Fibroblast of villous mesenchyme (primary cell): Measurements from ENCODE around the gene PPP6R2. TPM values are rescaled to one million over a fixed set of nuclear protein-coding genes. Genes with fewer than 3 reads are reported as not detected.
A peak's percentile ranks its signal among the peaks of the same experiment; 100 is the strongest.

Source experiments
- DNase-seq: peaks from one replicate; pipeline ENCODE4 v3.0.0-alpha.2; 2010; ENCODE audit warnings: low read depth
- H3K4me3 ChIP-seq: 2 replicates; pipeline ENCODE4 v1.5.1; 2011; ENCODE audit warnings: low read depth, mild to moderate bottlenecking, low read length
- total RNA-seq: library from RNA; depleted of rRNA; stranded (reverse); fragments of >200 nt; gene quantifications from 2 replicates; pipeline ENCODE4 v1.2.3, GENCODE V29; 2012
- TF ChIP-seq, protein P1 (sequence below): IDR thresholded peaks from 2 replicates; pipeline ENCODE4 v1.5.1; 2012; ENCODE audit warnings: low read depth, mild to moderate bottlenecking, low read length; ENCODE audit not compliant: insufficient read depth

Gene PPP6R2
- total RNA-seq, 1 donor = 54.0 TPM

GRCh38 chr22:50481045-50481439 is 137.9 kb downstream of the PPP6R2 start:
- TF ChIP-seq, protein P1, sequence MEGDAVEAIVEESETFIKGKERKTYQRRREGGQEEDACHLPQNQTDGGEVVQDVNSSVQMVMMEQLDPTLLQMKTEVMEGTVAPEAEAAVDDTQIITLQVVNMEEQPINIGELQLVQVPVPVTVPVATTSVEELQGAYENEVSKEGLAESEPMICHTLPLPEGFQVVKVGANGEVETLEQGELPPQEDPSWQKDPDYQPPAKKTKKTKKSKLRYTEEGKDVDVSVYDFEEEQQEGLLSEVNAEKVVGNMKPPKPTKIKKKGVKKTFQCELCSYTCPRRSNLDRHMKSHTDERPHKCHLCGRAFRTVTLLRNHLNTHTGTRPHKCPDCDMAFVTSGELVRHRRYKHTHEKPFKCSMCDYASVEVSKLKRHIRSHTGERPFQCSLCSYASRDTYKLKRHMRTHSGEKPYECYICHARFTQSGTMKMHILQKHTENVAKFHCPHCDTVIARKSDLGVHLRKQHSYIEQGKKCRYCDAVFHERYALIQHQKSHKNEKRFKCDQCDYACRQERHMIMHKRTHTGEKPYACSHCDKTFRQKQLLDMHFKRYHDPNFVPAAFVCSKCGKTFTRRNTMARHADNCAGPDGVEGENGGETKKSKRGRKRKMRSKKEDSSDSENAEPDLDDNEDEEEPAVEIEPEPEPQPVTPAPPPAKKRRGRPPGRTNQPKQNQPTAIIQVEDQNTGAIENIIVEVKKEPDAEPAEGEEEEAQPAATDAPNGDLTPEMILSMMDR = no peak
- H3K4me3 ChIP-seq = peak overlapping the region; percentile 81
- DNase-seq = no peak

DNA sequence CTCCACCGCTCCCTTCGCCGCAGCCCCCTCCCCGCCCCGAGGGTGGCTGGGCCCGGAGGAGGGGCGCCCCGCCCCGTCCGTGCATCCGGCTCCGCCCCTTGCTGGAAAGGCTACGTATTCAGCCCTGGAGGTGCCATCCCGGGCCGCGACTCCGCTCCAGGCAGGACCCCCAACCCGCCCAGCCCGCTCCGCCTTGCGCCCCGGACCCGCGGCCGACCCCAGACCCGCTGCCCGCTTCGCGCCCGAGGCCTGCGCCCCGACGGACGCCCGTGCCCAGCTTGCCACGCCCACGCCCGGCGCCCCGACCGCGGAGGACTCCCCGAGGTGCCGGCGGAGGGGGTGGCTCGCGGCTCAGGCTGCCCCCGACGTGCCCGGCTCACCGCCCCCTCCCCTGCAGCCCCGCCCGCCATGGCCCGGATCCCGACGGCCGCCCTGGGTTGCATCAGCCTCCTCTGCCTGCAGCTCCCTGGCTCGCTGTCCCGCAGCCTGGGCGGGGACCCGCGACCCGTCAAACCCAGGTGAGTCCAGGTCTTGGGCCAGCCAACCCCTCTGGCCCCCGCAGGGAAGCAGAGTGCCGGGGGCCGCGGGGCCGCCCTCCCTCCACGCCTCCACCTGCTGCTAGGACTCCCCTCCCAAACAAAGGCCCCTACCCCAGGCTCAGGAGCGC is 138.4 kb downstream of the PPP6R2 start, which contains the start of gene ADM2:
Gene ADM2, plus strand, starts transcription at position 104 of the 667 bp plus-strand sequence. Its CDS starts 305 bp downstream, at position 409.
- peak; percentile 25 for DNase-seq
- TF ChIP-seq, protein P1 = no peak
- H3K4me3 ChIP-seq = peak within 1 kb of the TSS; percentile 81

DNA sequence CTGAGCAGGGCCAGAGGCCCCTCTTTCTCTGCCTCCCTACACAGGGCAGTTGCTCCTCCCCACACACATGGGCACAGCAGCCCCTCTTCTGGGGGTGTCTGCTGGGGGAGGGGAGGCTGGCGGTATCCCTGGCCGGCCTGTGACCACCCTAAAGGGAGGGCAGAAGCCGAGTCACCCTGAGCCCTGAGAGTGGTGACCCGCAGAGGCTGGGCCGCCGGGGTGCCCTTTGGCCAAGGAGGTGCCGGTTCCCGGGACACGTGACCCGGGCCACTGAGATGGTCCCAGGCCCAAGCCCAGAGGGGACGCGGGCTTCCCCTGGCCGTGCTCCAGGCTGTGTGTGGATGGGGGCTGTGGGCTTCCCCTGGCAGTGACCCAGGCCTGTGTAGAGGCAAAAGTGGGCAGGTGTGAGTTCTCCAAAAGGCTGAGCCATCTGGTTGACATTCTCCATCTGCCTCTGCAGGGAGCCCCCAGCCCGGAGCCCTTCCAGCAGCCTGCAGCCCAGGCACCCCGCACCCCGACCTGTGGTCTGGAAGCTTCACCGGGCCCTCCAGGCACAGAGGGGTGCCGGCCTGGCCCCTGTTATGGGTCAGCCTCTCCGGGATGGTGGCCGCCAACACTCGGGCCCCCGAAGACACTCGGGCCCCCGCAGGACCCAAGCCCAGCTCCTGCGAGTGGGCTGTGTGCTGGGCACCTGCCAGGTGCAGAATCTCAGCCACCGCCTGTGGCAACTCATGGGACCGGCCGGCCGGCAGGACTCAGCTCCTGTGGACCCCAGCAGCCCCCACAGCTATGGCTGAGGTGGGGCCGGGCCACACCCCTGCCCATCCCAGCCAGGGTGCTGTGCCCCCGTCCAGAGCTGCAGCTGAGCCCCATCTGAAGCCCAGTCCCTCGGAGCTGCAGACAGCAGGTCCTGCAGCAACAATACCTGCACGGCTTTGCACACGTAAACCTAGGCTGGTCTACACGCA is 139.3 kb downstream of the PPP6R2 start:
- peak overlapping the region; percentile 81 for H3K4me3 ChIP-seq
- TF ChIP-seq, protein P1 = no peak
- no peak for DNase-seq

DNA sequence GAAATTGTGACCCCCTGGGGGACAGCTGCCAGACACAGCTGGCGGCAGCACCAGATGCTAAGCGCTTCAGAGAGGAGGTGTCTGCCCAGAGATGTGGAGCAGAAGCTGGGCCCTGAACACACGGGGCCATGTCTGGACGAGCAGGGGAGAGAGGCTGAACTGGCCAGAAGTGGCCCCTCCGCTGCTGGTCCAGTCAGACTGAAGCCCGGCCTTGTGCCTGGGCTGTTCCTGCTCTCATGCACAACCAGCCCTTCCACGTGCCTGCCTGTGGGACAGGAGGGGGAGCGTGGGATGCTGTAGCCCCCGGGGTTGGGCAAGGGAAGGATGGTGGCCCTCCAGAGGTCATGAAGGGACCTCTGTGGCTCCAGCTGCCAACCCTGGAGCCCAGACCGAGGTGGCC is 140.0 kb downstream of the PPP6R2 start:
- H3K4me3 ChIP-seq = peak overlapping the region; percentile 81
- TF ChIP-seq, protein P1 = no peak
- no peak for DNase-seq

GRCh38 chr22:50483556-50483955 is 140.4 kb downstream of the PPP6R2 start:
- TF ChIP-seq, protein P1 = no peak
- DNase-seq = no peak
- H3K4me3 ChIP-seq = no peak overlapping the region

DNA sequence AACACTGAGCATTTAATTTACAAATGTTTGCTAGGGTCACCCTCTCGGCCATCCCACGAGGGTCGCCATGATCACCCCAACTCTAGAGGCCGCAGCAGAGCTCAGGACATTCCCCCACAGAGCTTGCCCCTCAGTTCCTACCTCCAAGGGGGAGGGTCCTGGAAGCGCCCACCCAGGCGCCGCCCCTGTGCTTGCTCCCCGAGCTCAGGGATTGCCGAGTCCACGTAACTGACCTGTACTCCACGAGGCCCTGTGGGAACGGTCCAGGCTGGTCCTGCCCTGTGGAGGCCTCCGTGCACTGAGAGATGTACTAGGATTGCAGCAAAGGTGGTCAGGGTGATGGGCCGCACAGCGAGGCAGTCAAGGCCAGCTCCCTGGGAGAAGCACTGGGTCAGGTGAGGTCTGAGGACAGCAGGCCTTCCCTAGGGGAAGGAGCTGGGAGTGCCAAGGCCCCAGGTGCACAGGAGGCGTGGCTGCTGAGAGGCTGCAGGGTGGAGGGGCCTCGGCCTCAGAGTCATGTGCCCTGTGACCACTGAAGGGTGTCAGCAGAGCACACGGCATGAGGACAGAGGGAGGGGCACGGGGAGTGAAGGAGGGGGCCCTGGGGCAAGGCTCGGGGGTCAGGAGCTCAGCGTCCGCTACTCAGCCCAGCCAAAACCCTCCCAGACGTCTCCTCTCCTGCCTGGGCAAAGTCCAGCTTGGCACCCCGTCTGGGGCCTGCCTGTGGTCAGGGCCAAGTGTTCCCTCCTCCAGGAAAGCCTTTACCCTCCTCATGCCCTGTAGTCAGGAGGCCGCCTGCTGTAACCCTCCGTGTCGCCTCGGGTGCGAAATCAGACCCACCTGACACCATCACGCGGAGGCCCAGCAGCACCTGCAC is 141.1 kb downstream of the PPP6R2 start:
- DNase-seq = no peak
- TF ChIP-seq, protein P1 = no peak
- no peak overlapping the region for H3K4me3 ChIP-seq
